Measurements from ENCODE around the gene WNT7A.

Gene WNT7A

DNA sequence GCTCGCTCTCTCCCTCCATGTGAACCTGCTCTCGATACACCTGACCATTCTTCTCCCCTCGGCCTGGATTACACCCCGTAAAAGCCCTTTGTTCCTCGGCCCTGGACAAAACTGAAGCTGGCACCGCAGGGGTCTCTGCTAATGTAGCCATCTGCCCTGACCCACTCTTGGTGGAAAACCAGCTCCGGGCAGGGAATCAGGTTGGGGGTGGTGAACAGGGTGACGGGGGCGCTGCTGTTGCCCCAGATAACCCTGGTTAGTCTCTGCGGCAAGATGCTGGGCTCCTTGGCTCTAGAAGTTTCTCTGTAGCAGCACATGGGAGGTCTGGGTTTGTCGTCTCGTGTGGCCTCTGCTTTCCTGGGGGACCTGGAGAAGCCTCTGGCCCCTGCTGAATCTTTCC lies 86.4 kb downstream of the WNT7A start:
- peaks cover 20 to 22% of the 10 kb centered on the region in 2 donors for H3K27me3 ChIP-seq (ENCODE audit: control insufficient read depth in 1 of 2, insufficient read depth in 2 of 2, low read length in 2 of 2)
- no peak overlapping the region for H3K4me3 ChIP-seq (ENCODE audit: low read length in 2 of 2)
- H3K9ac ChIP-seq (ENCODE audit: low read length in 2 of 2) = no peak overlapping the region
- H3K9me3 ChIP-seq (ENCODE audit: control insufficient read depth in 2 of 2, low read length in 2 of 2) = no peaks in the 10 kb centered on the region
- no peak overlapping the region for H3K27ac ChIP-seq (ENCODE audit: low read length)
- H3K36me3 ChIP-seq (ENCODE audit: control insufficient read depth in 2 of 2, insufficient read depth in 2 of 2, low read length in 2 of 2) = no peaks in the 10 kb centered on the region
- no peaks in the 10 kb centered on the region for H3K4me1 ChIP-seq (ENCODE audit: control insufficient read depth, insufficient read depth, low read length)

DNA sequence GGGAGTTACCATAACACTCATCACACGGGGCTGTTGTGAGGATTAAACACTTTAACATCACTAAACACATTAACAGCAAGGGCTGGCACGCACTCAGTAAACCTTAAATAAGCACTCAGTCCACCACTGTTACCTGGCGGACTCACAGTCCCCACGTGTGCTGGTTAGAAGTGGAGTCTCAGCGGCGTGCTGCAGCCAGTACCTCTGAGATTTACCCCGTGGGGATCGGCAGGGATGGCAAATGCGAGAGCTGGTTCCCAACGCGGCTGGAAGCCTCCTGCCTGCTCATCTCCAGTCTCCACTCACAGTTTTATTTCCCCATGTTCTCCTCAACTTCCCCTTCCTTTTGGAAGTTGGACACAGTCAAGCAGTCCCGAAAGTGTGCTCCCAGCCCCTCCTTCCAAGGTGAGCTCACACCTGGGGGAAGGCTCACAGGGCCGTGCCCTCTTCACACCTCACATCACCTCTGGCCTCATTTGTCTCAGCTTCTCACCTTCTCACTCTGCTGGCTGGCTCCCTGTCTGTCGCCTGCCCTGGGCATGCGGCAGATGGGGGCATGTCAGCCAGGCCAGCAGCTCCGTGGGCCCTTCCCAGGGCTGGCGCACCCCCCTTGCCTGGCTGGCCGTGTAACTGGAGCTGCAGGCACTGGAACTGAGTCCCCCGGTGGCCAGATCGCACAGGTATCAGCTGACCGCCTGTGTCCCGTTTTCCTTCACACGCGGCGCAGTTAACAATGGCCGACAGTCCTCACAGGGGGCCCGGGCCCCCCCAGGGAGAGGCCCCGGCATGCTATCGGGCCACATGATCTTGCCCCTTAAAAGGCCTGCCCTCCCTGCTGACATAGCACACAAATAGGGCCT lies 87.1 kb downstream of the WNT7A start:
- no peaks in the 10 kb centered on the region for H3K36me3 ChIP-seq (ENCODE audit: control insufficient read depth in 2 of 2, insufficient read depth in 2 of 2, low read length in 2 of 2)
- H3K4me3 ChIP-seq (ENCODE audit: low read length in 2 of 2) = no peak overlapping the region
- H3K27ac ChIP-seq (ENCODE audit: low read length) = no peak overlapping the region
- H3K27me3 ChIP-seq (ENCODE audit: control insufficient read depth in 1 of 2, insufficient read depth in 2 of 2, low read length in 2 of 2) = peaks cover 20 to 22% of the 10 kb centered on the region in 2 donors
- H3K9me3 ChIP-seq (ENCODE audit: control insufficient read depth in 2 of 2, low read length in 2 of 2) = no peaks in the 10 kb centered on the region
- no peaks in the 10 kb centered on the region for H3K4me1 ChIP-seq (ENCODE audit: control insufficient read depth, insufficient read depth, low read length)
- no peak overlapping the region for H3K9ac ChIP-seq (ENCODE audit: low read length in 2 of 2)

DNA sequence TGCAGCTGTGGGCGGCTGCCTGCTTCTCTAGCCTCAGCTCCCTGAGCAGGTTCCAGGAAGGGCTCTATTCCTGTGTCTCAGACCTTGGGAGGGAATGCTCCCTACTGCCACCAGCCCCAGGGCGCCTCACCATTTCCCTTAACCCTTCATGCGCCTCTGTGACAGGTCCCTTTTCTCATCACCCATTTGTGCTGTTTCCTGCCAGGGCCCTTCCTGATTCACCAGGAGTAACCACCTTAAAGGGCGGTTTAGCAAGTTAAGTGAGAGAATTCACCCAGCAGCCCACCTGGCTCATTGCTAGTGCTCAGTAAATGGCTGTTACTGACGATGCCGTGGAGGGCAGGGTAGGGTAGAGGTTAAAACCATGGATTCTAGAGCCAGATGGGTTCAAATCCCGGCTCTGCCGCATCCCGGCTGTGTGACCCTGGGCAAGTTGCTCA lies 87.8 kb downstream of the WNT7A start:
- H3K27ac ChIP-seq (ENCODE audit: low read length) = no peak overlapping the region
- H3K27me3 ChIP-seq (ENCODE audit: control insufficient read depth in 1 of 2, insufficient read depth in 2 of 2, low read length in 2 of 2) = peaks cover 22 to 24% of the 10 kb centered on the region in 2 donors

DNA sequence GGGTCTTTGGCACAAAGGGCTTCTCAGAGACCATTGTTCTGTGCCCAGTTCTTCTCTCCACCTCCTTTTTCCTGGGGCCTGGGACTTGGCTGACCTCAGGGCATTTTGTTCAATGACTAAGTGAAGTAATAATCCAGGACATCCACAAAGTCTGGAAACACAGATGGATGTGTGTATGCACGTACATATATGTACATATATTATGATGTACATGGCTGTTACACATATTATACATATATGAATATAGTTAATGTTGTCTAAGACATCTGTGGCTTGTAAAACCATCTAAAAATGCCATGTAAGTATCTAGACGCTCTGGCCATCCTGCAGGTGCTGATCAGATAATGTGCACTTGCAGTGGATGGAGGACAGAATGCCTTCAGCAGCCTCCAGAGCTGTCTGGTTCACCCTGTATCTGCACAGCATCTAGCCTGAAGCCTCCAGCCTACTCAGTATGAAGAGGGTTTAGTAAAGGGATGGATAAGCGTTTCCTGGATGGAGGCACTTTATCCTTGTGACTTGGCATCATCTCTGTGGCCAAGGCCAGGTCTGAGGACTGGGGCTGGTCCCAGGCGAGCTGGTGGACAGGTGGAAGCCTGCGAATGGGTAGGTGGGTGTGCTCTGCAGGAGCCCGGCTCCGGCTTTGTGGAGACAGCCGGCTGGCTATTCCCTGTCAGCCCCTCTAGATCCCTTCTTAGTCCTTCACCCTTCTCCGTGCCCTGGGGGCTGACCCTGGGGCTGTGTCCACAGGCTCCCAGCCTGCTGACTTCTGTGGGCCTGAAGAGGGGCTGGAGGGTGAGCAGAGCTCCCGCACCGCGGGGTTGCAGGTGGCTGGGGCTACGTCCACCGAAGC lies 88.4 kb downstream of the WNT7A start:
- Histone ChIP-seq H3K9ac (ENCODE audit: low read length in 2 of 2) (no peak overlapping the region), H3K27me3 (ENCODE audit: control insufficient read depth in 1 of 2, insufficient read depth in 2 of 2, low read length in 2 of 2) (peaks cover 23 to 26% of the 10 kb centered on the region in 2 donors), H3K27ac (ENCODE audit: low read length) (no peak overlapping the region)

More for the DNA sequence above, 87.8 kb downstream of the WNT7A start:
- no peak overlapping the region for H3K9ac ChIP-seq (ENCODE audit: low read length in 2 of 2)
- no peak overlapping the region for H3K4me3 ChIP-seq (ENCODE audit: low read length in 2 of 2)
- no peaks in the 10 kb centered on the region for H3K4me1 ChIP-seq (ENCODE audit: control insufficient read depth, insufficient read depth, low read length)
- H3K9me3 ChIP-seq (ENCODE audit: control insufficient read depth in 2 of 2, low read length in 2 of 2) = no peaks in the 10 kb centered on the region
- H3K36me3 ChIP-seq (ENCODE audit: control insufficient read depth in 2 of 2, insufficient read depth in 2 of 2, low read length in 2 of 2) = no peaks in the 10 kb centered on the region

DNA sequence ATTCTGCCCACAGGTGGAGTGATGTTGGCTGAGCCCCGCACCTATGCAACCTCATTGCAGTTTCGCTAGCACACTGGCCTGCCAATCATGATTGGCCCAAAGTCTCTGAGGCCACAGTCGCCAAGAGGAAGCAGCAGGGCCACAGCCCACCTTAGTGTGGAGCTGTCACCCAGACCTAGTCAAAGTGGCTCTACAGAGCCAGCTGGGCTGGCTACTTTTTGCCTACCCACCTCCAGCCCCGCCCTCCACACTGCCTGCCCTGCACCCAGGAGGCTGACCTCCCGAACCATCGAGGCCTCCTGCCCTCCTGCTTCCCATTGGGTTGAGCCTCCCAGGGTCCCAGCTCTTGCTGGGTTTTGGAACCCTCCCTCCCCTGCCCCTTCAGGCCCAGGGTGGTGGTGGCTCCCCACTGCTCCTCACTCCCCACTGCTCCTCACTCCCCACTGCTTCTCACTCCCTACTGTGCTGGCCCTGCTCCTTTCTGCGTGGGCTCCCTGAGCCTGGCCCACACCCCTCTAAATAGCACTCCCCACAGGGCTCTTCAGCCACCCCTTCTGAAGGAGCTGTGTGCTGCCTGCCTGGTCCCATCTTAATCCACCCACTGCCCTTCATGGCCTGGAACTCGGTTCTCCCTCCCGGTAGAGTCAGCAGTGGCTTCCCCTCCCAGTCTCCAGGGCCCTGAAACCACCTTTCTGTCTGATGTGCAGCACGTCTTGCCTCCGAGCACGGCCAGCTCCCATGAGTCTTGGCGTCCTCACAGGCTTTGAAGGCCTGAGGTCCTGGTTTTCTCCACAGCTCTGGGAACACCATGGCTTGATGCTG lies 89.3 kb downstream of the WNT7A start:
- H3K9me3 ChIP-seq (ENCODE audit: control insufficient read depth in 2 of 2, low read length in 2 of 2) = no peaks in the 10 kb centered on the region
- no peaks in the 10 kb centered on the region for H3K4me1 ChIP-seq (ENCODE audit: control insufficient read depth, insufficient read depth, low read length)
- peaks cover 23 to 24% of the 10 kb centered on the region in 2 donors for H3K27me3 ChIP-seq (ENCODE audit: control insufficient read depth in 1 of 2, insufficient read depth in 2 of 2, low read length in 2 of 2)
- no peak overlapping the region for H3K9ac ChIP-seq (ENCODE audit: low read length in 2 of 2)
- H3K36me3 ChIP-seq (ENCODE audit: control insufficient read depth in 2 of 2, insufficient read depth in 2 of 2, low read length in 2 of 2) = no peaks in the 10 kb centered on the region
- H3K27ac ChIP-seq (ENCODE audit: low read length) = no peak overlapping the region
- H3K4me3 ChIP-seq (ENCODE audit: low read length in 2 of 2) = no peak overlapping the region

More for the DNA sequence above, 88.4 kb downstream of the WNT7A start:
- Histone ChIP-seq H3K9me3 (ENCODE audit: control insufficient read depth in 2 of 2, low read length in 2 of 2) (no peaks in the 10 kb centered on the region), H3K36me3 (ENCODE audit: control insufficient read depth in 2 of 2, insufficient read depth in 2 of 2, low read length in 2 of 2) (no peaks in the 10 kb centered on the region), H3K4me3 (ENCODE audit: low read length in 2 of 2) (no peak overlapping the region), H3K4me1 (ENCODE audit: control insufficient read depth, insufficient read depth, low read length) (no peaks in the 10 kb centered on the region)

DNA sequence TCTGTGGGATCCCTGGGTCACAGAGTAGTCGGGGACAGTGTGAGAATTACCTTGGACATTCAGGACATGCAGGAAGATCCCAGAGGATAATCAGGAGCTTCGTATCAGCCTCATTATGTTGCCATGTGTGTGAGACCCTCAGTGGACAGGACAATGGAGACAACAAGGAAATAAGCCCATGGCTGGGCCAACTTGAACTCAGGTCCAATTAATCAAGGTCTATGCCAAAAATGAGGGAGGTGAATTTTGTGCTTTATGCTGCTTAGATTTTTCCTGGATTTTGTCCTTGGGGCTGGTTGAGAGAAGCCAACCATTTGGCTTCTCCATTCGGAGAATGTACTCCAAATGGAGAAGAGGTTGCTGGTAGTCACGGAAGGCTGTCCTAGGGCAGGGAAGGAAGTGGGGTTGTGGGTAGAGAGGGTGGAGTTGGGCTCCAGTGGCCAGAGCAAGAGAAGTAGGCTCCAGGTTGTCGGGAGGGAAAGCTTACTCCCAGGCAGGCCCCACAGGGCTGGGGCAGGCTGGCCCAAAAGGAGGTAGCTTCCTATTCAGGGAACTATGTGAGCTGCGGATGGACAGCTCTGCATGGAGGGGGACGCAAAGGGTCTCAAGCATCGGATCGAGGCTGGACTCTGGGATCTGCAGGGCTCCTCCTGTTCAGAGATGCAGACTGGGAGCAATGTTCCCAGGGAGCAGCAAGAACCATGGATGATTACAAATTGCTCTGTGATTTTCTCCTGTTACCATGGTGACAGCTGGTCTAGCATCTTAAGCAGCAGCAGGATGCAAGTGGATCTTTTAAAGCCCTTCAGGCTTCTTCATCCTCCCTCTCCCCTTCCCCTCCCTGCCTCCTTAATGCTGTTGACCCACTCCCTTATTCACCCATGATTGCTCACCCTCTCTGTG lies 91.1 kb downstream of the WNT7A start:
- no peak overlapping the region for H3K27ac ChIP-seq (ENCODE audit: low read length)
- H3K4me3 ChIP-seq (ENCODE audit: low read length in 2 of 2) = no peak overlapping the region
- no peaks in the 10 kb centered on the region for H3K4me1 ChIP-seq (ENCODE audit: control insufficient read depth, insufficient read depth, low read length)
- H3K36me3 ChIP-seq (ENCODE audit: control insufficient read depth in 2 of 2, insufficient read depth in 2 of 2, low read length in 2 of 2) = no peaks in the 10 kb centered on the region
- H3K27me3 ChIP-seq (ENCODE audit: control insufficient read depth in 1 of 2, insufficient read depth in 2 of 2, low read length in 2 of 2) = peaks cover 23 to 25% of the 10 kb centered on the region in 2 donors
- H3K9ac ChIP-seq (ENCODE audit: low read length in 2 of 2) = no peak overlapping the region
- no peaks in the 10 kb centered on the region for H3K9me3 ChIP-seq (ENCODE audit: control insufficient read depth in 2 of 2, low read length in 2 of 2)

DNA sequence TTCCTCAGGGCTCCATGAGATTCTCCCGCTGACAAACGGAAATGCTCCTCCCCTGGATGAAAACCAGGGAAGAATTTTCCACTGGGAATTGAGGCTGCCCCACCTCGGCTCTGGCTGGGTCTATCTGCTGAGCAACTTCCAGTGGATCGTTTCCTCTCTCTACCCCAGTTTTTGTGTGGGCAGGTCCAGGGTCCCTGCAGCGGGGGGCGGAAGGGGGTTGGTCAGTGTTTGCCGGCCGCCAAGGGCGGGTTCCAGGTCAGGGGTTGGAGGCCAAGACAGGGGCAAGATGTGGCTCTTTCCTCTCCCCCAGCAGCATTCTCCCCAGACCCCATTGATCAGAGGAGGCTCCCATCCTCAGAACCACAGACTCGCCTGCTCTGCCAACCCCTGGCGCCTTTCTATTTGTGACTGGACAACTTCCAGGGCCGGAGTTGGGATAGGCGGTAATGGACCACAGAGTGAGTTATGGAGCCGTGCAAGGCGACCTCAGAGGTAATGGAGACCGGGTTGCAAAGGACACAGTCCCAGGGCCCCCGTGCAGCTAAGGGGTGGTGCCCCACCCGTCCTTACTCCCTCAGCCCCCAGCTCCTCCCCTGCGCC lies 92.2 kb downstream of the WNT7A start:
- Histone ChIP-seq H3K9ac (ENCODE audit: low read length in 2 of 2) (no peak overlapping the region), H3K4me1 (ENCODE audit: control insufficient read depth, insufficient read depth, low read length) (no peaks in the 10 kb centered on the region), H3K4me3 (ENCODE audit: low read length in 2 of 2) (no peak overlapping the region), H3K9me3 (ENCODE audit: control insufficient read depth in 2 of 2, low read length in 2 of 2) (no peaks in the 10 kb centered on the region), H3K27me3 (ENCODE audit: control insufficient read depth in 1 of 2, insufficient read depth in 2 of 2, low read length in 2 of 2) (peaks cover 14 to 20% of the 10 kb centered on the region in 2 donors), H3K36me3 (ENCODE audit: control insufficient read depth in 2 of 2, insufficient read depth in 2 of 2, low read length in 2 of 2) (no peaks in the 10 kb centered on the region), H3K27ac (ENCODE audit: low read length) (no peak overlapping the region)

DNA sequence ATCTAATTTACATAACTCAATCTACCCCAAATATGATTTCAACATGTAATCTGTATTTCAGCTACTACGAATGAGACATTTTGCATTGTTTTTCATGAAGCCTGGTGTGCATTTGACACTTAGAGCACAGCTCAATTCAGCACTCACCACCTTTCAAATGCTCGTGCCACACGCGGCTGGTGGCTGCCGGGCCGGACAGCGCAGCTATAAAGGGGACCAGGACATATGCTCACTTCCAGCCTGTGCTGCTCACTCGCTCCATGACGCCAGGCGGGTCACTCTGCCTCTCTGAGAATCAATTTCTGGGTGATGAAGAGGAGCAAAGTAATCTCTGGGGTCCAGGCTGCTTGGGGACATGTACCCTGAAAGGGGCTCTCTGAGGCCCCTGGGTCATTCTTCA lies 93.1 kb downstream of the WNT7A start:
- no peaks in the 10 kb centered on the region for H3K4me1 ChIP-seq (ENCODE audit: control insufficient read depth, insufficient read depth, low read length)
- no peak overlapping the region for H3K9ac ChIP-seq (ENCODE audit: low read length in 2 of 2)
- no peaks in the 10 kb centered on the region for H3K36me3 ChIP-seq (ENCODE audit: control insufficient read depth in 2 of 2, insufficient read depth in 2 of 2, low read length in 2 of 2)
- H3K4me3 ChIP-seq (ENCODE audit: low read length in 2 of 2) = no peak overlapping the region
- no peaks in the 10 kb centered on the region for H3K9me3 ChIP-seq (ENCODE audit: control insufficient read depth in 2 of 2, low read length in 2 of 2)
- H3K27me3 ChIP-seq (ENCODE audit: control insufficient read depth in 1 of 2, insufficient read depth in 2 of 2, low read length in 2 of 2) = peaks cover 9 to 15% of the 10 kb centered on the region in 2 donors
- H3K27ac ChIP-seq (ENCODE audit: low read length) = no peak overlapping the region

DNA sequence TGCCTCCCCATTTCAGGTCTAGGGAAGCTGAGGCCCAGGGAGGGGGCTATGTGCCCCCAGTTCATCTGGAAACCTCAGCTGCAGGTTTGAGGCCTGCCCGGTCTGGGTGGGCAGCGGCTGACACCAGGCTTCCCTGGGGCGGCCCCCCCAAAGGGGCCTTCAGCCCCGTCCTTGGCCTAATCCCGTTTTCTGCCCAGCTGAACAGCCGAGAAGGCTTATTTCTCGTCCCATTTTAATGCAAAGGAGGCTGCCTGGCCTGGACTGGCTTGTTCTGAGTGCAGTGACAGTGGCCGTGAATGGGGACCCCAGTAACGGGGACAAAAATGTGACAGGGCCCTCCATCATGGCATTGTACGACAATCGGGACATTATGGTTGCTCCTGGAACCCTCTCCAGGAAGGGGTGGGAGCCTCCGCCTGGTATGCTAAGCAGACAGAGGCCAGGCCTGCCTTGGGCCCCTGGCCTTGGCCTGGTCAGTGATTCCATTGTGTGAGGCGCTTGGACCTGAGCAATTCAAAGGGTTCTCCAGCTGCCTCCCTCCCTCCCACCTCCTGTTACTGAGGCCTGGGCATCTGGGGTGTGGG lies 93.9 kb downstream of the WNT7A start:
- Histone ChIP-seq H3K27me3 (ENCODE audit: control insufficient read depth in 1 of 2, insufficient read depth in 2 of 2, low read length in 2 of 2) (peaks cover 9 to 10% of the 10 kb centered on the region in 2 donors), H3K4me3 (ENCODE audit: low read length in 2 of 2) (no peak overlapping the region), H3K9ac (ENCODE audit: low read length in 2 of 2) (no peak overlapping the region), H3K27ac (ENCODE audit: low read length) (no peak overlapping the region), H3K4me1 (ENCODE audit: control insufficient read depth, insufficient read depth, low read length) (no peaks in the 10 kb centered on the region), H3K36me3 (ENCODE audit: control insufficient read depth in 2 of 2, insufficient read depth in 2 of 2, low read length in 2 of 2) (no peaks in the 10 kb centered on the region), H3K9me3 (ENCODE audit: control insufficient read depth in 2 of 2, low read length in 2 of 2) (no peaks in the 10 kb centered on the region)
